Measurements from ENCODE around the gene LAPTM5.
"Not testable (repeated sequence)": the region's sequence is repeated elsewhere in the genome, so short reads cannot be mapped to it uniquely, and the experiment has no call there.

The LAPTM5 gene, protein sequence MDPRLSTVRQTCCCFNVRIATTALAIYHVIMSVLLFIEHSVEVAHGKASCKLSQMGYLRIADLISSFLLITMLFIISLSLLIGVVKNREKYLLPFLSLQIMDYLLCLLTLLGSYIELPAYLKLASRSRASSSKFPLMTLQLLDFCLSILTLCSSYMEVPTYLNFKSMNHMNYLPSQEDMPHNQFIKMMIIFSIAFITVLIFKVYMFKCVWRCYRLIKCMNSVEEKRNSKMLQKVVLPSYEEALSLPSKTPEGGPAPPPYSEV

DNA sequence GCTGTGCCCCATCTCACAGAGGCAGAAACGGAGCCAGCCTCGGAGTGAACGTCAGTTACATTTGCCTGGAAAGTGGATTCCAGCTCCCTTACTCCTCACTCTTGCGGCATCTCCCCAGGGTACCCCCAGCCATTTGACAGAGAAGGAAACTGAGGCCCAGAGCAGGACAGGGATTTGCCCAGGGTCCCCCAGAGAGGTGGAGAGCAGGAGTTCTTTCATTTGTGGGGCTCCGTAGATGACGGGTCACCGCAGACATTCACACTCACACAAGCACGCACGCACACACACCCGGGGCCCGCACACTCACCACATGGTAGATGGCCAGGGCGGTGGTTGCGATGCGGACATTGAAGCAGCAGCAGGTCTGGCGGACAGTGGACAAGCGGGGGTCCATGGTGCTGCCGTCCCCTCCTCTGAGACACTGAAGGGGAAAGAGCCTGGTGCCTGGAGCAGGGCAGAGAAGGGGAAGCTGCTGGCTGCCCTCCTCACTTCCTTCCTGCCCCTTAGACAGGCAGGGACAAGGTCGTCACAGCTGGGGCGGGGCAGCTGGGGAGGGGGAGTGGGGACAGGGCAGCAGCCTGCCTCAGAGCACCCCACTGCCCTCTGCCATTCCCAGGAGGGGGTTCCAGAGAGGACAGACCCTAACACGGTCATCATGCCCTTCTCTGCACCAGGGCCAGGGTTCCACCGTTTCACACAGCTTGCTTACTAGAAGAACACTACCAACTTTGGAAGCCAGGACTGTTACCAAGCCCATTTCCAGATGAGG, at the start of gene LAPTM5:
Gene LAPTM5 (minus strand): TSS at position 423 of the 769 bp plus-strand sequence. CDS start 29 bp downstream, at position 394.
- no peak for DNase-seq (ENCODE audit: low read depth, low spot score)

DNA sequence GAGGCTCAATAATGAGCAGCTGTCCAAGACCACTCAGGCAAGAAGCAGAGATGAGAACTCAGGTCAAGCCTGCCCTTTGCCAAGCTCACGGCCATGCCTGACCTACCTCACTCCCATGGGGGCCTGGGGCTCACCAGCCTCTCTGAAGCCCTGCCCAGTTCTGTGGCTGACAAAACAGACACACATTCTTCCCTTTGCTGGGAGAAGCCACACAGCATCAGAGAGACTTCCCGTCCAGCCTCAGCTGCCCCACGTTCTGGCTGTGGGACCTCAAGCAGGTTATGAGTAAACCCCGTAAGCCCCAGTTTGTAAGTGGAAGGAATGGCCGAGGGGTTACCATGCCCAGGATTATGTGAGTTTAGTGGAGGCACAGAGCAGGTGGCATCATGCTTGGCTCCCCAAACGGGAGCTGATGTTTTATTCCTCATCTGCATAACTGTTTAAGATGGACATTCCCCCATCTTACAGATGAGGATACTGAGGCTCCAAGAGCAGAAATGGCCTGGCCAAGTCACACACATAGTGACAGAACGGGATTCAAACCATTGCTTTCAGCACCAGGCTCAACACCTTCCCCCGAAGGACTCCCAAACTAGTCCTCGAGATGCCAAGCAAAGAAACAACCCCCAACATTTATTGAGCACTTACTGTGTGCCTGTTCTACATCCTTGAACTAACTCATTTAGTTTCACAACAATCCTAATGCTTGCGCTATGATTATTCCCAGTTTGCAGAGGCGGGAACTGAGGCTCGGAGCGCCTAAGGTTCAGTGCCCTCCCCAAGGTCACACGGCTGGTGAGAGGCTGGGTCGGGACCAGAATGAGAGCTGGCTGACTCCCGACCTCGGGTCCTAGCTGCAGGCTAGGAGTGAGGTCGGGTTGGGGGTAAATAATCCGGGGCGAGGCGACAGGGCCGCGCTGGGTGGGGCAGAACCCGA, 49.1 kb upstream of the LAPTM5 start:
- no peak for DNase-seq (ENCODE audit: low read depth, low spot score)

DNA sequence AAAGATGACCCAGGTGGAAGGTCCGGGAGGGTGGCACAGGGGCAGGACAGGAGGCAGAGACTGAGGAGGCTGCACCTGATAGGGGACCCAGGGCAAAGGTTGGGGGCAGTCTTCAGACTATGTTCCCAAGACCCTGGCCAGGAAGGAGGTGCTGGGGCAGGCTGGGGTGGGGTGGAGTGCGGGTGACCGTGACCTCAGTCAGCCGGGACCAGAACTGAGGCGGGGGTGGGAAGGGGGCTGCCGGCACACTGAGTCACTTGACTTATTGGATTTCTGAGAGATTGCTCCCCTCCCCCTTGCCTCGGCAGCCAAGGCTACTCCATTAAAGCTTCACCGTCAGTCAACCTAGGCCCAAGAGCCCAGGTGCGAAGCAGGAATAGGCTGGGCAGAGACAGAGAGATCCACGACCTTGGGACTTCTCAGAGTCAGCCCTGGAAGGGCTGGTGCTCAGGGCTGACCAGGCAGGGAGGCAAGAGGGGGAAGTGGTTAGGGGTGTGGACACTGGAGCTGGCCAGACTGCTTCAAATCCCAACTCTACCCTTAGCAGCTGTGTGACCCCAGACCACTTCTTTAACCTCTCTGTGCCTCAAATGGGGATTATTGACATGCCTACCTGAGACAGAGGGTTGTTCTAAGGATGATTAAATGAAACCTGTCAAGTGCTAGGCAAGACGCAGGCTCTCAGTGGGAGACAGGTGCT, 47.9 kb upstream of the LAPTM5 start:
- DNase-seq (ENCODE audit: low read depth, low spot score), result no peak

DNA sequence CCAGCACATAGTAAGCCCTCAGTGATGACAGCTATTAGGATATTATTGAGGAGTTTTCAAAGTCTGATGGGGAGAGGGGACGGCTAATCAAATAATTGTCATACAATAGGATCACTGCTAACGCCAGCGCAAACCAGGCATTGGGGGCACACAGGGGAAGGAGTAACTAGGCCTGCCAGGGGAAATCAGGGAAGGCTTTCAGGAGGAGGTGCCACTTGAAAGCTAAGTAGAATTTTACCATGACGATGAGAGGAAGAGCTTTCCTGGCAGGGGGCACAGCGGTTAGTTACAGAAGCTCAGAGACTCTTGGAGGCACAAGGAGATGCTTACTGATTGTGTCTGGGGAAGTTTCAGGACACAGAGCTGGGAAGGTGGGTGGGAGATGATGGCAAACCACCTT, 47.2 kb upstream of the LAPTM5 start:
- no peak for DNase-seq (ENCODE audit: low read depth, low spot score)

DNA sequence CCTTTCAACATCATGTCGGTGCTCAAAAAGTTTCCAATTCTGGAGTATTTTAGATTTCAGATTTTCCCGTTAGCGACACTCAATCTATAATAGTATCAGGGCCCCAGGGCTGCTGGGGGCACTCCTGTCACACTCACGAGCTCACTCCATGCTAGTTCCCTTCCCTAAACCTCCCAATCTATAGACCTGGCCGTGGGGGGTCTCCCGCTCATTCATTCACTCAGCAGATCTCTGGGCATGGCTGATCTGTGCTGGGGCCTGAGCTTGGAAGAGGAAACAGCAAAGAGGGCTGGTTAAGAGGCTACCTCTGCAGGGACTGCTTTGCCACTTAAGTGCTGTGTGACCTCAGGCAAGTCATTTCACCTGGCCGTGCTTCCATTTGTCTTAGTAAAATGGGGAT, 46.8 kb upstream of the LAPTM5 start:
- DNase-seq (ENCODE audit: low read depth, low spot score), result no peak

DNA sequence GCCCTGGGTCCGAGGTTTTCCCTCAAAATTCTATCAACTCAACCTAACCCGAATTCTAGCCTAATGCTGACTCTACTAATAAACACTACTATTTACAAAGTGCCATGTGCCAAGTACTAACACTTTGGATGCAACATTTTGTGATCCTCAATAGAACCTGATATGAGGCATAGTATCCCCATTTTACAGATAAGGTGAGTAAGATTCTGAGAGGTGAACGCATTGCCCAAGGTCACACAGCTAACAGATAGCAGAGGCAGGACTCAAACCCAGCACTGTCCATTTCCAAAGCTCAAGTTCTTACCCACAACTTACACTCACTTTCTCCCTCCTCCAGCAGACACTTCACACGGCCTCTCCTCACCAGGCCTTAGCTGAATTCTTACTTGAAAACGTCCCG, 46.0 kb upstream of the LAPTM5 start:
- DNase-seq (ENCODE audit: low read depth, low spot score), result no peak

DNA sequence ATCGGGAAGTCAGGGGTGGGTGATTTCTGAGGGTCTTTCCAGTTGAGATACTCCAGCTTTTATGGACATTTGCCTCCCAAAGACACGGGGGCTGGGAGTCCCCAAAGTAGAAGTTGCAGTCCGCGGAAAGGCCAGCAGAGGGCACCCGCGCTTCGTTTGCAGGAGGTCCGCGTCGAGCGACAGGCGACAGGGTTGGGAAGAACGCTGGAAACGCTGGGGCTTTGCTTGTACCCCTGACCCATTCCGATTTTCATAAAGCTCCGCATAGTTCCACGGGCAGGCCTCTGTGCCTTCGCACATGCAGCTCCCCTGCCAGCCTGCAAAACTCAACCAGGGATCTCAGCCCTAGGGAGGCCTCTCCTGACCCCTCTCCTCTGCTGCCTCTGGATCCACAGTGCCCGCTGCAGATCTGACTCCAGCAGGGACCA, 44.2 kb upstream of the LAPTM5 start:
- no peak for DNase-seq (ENCODE audit: low read depth, low spot score)

DNA sequence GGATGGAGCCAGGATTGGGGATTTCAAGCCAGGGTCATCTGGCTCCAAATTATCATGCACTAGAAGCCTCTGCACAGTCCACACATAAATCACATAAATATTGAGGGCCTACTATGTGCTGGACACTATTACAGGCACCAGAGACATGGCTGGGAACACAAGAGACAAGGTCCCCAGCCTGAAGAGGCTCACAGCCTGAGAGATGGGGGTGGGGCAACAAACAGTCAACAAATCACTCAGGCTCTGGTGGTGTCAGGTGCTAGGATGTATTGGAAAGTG, 41.6 kb upstream of the LAPTM5 start:
- DNase-seq (ENCODE audit: low read depth, low spot score), result no peak

DNA sequence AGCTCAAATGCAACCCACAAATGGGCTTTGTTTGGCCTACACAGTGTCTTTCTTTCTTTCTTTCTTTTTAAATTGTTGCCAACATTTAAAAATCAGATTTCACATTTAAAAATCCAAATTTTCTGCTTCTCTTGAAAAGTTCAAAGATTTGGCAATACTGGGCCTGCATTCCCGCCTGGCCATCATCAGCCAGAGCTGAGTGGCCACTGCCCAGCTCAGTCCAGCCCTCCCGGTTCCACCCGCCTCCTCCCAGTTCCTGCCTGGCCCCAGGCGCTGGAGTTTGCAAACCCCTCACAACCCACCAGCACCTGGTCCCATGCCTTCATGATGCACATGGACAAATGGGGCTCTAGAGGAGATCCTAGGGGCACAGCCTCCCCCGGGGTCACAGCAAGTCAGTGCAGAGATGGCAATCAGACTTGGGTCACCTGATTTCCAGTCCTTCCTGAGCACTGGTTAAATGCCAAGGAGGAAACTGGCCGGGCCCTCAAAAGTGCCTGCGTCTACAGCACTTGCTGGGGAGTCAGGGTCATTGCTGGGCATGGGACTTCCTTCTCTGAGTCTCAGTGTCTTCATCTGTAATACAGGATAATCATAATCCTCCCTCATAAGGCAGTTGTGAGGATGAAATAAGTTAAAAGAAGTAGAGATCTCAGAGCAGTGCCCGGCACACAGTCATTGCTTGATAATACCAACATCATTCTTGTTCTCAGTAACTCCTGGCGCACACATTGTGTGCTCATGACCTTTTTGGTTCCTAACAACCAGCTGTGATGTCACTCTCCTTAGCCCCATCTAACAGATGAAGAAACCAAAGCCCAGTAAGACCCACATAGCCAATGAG, 41.0 kb upstream of the LAPTM5 start:
- DNase-seq (ENCODE audit: low read depth, low spot score), result no peak

DNA sequence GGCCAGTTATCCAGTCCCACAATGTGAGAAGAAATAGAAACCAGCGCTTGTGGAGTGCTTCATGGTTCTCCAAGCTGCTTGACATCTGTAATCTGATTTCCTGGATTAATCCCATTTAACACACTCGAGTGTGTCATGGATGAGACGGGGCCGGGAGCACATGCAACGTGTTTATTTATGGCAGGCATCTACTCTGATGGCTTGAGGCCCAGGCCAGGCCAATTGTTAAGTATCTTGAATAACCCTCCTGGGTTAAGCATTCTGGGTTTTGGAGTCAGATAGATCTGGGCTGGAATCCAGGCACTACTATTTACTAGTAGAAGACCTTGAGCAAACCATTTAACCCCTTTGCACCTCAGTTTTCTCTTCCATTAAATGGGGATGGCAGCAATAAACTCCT, 37.5 kb upstream of the LAPTM5 start:
- DNase-seq (ENCODE audit: low read depth, low spot score), result no peak

DNA sequence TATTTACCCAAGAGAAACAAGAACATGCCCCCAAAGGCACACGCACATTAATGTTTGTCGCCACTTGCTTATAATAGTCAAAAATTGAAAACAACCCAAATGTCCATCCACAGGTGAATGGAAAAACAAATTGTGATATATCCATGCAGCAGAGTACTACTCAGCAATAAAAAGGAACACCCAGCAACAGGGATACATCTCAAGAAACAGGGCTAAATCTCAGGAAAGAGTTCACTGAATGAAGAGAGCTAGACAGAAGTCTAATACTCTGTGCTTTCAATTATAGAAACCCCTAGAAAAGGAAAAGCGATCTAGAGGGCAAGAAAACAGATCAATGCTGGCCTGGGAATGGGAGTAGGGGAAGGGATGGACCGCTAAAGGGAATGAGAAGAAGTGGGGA, 36.7 kb upstream of the LAPTM5 start:
- DNase-seq (ENCODE audit: low read depth, low spot score), result no peak

DNA sequence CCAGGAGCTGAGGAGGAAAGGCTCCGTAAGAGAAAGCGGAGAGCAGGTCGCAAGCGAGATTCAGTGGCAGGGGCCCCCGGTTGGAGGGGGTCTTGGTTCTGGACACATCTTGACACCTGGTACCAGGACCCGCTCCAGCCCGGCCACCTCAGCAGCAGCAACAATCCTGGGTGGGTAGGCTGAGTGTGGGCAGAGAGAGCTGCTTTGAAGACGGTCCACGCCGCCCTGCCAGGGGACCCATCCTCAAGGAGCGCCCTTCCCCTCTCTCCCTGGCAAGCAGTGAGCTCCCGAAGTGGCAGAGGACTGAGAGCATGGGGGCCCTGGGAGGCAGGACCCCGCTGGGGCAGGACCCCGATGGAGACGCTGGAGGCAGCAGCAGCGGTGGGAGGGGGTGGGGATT, 35.6 kb upstream of the LAPTM5 start:
- DNase-seq (ENCODE audit: low read depth, low spot score), result no peak

DNA sequence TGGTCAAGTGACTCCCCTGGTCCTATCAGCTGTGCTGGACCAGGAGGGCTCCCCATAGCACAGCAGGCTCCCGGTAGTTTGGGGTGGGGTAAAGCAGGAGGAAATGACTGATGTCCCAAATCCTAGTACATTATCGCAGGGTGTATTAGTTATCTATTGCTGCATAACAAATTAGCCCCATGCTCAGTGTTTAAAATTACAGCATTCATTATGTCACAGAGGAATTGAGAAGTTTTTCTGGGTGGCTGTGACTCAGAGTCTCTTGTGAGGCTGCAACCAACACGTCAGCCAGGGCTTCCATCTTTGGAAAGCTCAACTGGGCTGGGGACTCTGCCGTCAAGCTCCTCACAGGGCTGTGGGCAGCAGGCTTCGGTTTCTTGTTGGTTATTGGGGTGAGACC, 34.3 kb upstream of the LAPTM5 start:
- no peak for DNase-seq (ENCODE audit: low read depth, low spot score)

DNA sequence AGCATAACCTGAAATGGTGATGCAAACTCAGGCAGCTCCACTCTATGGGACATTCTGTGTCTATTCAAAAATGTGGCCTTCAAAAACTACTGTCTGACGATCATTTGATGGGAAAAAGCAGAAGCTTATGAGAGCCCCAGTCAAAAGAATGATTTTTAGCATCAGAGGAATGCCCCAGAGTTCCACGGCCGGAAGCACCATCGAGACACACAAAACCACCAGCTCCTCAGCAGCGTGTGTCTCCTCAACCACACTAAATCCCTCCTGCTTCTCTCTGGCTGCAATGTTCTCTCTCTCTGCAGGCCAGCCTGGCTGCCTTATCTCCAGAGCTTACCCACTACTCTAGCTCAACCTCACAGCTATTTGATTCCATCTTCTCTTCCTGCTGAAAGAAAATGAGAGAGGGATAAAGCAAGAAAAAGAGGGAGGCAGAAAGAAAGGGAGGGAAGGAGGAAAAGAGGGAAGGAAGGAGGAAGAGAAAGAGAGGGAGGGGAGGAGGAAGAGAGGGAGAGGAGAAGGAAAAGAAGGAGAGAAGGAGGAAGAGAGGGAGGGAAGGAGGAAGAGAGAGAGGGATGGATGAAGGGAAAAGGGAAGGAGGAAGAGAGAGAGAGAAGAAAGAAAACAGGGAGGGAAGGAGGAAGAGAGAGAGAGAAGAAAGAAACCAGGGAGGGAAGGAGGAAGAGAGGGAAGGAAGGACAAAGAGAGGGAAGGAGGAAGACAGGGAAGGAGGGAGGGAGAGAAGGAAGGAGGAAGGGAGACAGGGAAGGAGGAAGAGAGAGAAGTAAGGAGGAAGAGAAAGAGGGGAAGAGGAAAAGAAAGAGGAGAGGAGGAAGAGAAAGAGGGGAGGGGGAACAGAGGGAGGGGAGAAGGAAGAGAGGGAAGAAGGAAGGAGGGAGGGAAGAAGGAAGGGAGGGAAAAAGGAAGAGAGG, 33.5 kb upstream of the LAPTM5 start:
- no peak for DNase-seq (ENCODE audit: low read depth, low spot score)

DNA sequence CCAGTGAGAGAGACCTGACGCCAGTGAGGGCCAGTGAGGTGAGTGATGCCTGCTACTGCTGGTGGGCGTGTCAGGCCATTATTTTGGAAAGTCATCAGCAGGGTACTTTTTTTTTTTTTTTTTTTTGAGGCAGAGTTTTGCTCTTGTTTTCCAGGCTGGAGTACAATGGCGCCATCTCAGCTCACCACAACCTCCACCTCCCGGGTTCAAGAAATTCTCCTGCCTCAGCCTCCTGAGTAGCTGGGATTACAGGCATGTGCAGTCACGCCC, 32.6 kb upstream of the LAPTM5 start:
- DNase-seq (ENCODE audit: low read depth, low spot score), result not testable (repeated sequence)

DNA sequence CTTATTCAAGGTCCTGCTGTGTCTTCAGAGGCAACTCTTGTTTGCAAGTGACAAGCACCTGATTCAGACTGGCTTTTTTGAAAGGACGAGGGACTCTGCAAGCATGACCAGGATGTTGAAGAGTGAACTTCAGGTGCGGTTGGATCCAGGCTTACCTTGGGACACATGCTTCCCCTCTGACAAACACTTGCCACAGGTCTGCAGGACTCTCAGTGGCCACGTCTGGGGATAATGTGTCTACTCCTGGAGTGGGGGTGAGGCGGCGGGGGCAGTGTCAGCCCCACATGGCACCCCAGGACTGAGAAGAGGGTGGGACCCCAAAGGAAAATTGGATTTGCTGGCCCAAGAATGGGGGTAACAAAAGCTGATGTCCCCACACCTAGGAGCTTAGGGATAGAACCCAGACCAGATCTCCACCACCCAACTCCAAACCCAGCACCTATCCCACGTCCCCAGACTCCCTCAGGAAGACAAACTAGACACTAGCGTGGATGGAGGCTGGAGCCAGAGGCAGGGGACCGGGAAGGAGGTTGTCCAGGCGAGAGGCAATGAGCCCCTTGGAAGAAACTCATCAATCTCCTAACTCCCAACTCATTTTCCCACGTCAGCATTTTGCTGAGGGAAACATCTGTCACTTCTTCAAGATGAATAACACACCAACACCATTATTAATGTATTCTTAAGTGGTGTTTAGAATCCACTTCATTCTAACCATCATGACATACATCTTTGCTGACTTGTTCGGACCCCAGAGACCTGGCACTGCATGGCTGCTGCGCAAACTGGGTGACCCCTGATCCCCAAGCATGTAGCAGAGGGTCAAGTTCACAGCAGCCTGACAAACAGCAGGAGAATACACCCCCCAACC, 32.0 kb upstream of the LAPTM5 start:
- no peak for DNase-seq (ENCODE audit: low read depth, low spot score)

DNA sequence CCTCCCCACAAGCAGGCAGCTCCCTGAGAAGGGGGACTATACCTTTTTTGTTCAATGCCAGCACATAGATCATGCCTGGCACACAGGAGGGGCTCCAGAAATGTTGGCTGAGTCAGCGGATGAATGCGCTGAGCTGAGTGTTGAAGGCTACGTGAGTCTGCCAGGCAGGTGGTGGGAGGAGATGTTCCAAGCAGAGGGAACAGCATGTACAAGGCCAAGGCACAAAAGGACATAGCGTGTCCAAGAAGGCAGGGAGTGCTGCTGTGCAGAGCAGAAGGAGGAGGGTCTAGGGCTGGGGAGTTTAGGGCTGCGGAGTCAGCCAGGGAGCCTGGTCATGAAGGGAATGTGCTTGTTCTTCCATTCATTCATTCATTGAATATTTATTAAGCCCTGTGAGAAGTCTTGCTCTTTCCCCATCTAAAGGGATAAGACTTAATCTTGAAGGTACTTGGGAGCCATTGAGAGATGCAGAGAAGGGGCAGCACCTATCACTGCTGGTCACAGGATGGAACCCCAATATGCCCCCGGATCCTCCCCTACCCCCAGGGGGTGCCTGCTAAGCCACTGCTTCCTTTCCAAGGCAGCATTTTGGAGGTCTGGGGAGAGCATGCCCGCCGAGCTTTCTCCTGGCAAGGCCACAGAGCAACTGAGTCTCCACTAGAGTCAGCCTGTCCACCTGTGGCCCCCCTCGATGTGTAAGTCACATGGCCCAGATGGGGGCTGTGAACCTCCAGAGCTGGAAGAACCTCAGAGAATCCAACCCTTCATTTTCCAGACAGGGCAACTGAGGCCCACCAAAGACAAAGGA, 31.2 kb upstream of the LAPTM5 start:
- no peak for DNase-seq (ENCODE audit: low read depth, low spot score)

DNA sequence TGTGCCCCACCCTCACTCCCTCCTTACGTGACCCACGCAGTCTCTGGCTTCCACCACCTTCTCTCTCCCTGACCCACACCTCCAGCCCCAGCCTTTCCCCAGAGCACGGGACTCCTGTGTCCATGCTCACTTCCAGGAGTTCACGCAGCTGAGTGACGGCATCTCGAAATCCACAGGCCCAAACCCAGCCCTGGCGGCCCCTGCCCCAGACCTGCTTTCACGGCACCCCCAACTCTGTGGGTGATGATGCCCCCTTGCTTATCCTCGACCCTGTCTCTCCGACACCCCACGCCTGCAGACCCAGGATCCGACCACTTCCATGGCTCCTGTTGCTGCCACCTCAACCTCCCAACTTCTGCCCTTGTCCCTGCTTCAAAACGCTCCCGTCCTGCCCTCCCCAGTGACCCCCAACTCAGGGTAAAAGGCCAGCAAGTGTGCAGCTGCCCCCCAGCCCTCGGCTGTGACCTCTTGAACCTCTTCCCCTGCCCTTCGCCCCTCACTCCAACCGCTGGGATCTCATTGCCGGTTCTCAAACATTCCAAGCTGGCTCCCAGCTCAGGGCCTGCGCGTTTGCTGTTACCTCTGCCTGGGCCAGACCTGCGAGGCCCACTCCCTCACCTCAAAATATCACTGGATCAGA, 30.4 kb upstream of the LAPTM5 start:
- DNase-seq (ENCODE audit: low read depth, low spot score), result no peak
